Suppressor macrophage treated with lipopolysaccharide for 1 hour (primary cell): ENCODE measurements around the gene SPATA24.
"Not testable (repeated sequence)": the region's sequence is repeated elsewhere in the genome, so short reads cannot be mapped to it uniquely, and the experiment has no call there.

Experiments used
- DNase-seq, 3 donors: peaks; one replicate each; pipeline ENCODE4 v3.0.0-alpha.2; 2020 to 2022

Gene SPATA24

GRCh38 chr5:139394654-139395566, 9.0 kb downstream of the SPATA24 start, which contains the start of gene PROB1:
TSS of gene PROB1 (minus strand) at chr5:139395104. CDS start at chr5:139395081, 23 bp downstream.
- DNase-seq, result no peak

GRCh38 chr5:139394123-139394653, 9.7 kb downstream of the SPATA24 start:
- DNase-seq, result peak in 2 of 3 donors; percentile 41 to 65

GRCh38 chr5:139393497-139394122, 10.3 kb downstream of the SPATA24 start:
- DNase-seq, result no peak

- DNase-seq, result peak; percentile 66 to 84 (median 67)
Observed at GRCh38 chr5:139392678-139393496, 11.0 kb downstream of the SPATA24 start.

- DNase-seq, result no peak
Observed at GRCh38 chr5:139392324-139392677, 11.6 kb downstream of the SPATA24 start.

GRCh38 chr5:139391570-139392323, 12.1 kb downstream of the SPATA24 start:
- peak; percentile 62 to 64 (median 64) for DNase-seq

- DNase-seq, result no peak
Observed at GRCh38 chr5:139390639-139391569, 13.0 kb downstream of the SPATA24 start.

- no peak for DNase-seq
Observed at GRCh38 chr5:139389701-139390638, 13.9 kb downstream of the SPATA24 start, which contains the start of gene MZB1. TSS of gene MZB1 (minus strand) at chr5:139389913. CDS start at chr5:139389856, 57 bp downstream.

- no peak for DNase-seq
Observed at GRCh38 chr5:139388198-139388821, 15.6 kb downstream of the SPATA24 start.

GRCh38 chr5:139387611-139388197, 16.2 kb downstream of the SPATA24 start:
- no peak for DNase-seq

GRCh38 chr5:139386956-139387355, 16.9 kb downstream of the SPATA24 start:
- not testable (repeated sequence) for DNase-seq

- DNase-seq, result peak in 1 of 3 donors; percentile 18
Observed at GRCh38 chr5:139386050-139386438, 17.8 kb downstream of the SPATA24 start.

- peak; percentile 43 to 53 (median 43) for DNase-seq
Observed at GRCh38 chr5:139385061-139386049, 18.5 kb downstream of the SPATA24 start.

GRCh38 chr5:139384591-139385051, 19.3 kb downstream of the SPATA24 start:
- DNase-seq, result no peak

GRCh38 chr5:139383993-139384590, 19.8 kb downstream of the SPATA24 start:
- no peak for DNase-seq

GRCh38 chr5:139383275-139383992, 20.5 kb downstream of the SPATA24 start, which contains the start of gene SLC23A1:
TSS of gene SLC23A1 (minus strand) at chr5:139383297. CDS start at chr5:139383253, 44 bp downstream.
- DNase-seq, result no peak
